HG03469 (cell line): ENCODE measurements around the gene HCFC1.

Experiments
- ATAC-seq: cut with Tn5 transposase; IDR thresholded peaks from one replicate; pipeline ENCODE4 v1.9.1; 2021; ENCODE audit warnings: mild to moderate bottlenecking, moderate library complexity, moderate number of reproducible peaks; ENCODE audit not compliant: unreplicated experiment

The HCFC1 gene

GRCh38 chrX:153944140-153944799 is 27.3 kb downstream of the HCFC1 start, which contains the start of gene RENBP:
TSS of gene RENBP (minus strand) at chrX:153944643. CDS start at chrX:153944610, 33 bp downstream.
- no peak for ATAC-seq

DNA sequence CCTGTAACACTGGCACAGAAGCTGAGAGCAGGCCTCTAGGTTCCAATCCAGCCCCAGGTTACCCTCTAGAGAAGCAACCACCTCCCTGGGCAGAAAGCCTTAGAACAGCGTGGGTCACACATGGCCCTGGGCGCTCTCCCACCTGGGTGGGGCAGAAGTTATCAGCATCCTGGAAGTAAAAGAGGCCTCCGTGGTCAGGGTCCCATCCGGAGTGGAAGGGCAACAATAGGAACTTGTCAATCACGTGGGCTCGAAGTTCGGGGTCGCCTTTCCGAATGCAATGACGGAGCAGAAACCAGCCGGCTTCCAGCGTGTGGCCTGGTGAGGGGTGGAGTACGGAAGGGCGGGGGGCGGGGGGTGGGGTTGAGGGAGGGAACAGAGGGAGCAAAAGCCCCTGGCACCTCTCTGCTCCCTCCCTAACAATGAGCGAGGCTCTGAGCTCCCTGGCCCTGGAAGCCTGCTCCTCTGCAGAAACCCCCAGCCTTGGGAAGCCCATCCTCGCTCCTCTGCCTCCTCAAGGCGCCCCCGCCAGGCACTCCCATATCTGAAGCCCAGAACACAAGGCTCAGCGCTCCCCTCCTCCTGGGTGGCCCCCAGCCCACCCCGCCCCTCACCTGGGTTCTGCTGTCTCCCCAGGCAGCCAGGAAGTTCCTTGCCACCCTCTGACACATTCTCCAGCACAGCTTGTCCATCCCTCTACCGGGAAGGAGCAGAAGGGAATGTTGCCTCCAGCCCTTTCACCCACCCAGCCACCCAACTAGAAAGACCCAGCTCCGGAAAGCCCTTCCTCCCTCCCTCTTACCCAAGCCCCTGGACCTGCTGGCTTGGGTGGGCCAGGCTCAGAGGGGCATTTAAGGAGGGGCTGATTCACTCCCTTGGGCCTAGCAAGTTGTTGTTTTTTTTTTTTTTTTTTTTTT is 30.0 kb downstream of the HCFC1 start:
- no peak for ATAC-seq

DNA sequence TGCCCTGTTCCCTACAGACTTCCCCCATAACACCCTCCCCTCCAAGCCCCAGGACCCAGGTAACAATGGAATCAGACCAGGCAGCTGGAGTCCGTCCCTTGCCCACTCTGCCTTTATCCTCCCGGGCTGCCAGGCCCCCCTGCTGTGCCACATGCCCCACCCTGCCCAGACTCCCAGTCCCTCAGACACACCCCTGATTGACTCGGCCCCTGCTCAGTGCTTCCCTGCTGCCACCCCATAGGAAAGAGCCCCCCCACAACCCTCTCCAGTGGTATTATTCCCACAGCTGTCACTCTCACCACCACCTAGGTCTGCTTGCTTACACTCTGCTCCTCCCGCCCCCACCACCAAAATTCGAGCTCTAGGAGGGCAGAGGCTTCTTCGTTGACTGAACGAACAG is 32.0 kb downstream of the HCFC1 start:
- no peak for ATAC-seq

DNA sequence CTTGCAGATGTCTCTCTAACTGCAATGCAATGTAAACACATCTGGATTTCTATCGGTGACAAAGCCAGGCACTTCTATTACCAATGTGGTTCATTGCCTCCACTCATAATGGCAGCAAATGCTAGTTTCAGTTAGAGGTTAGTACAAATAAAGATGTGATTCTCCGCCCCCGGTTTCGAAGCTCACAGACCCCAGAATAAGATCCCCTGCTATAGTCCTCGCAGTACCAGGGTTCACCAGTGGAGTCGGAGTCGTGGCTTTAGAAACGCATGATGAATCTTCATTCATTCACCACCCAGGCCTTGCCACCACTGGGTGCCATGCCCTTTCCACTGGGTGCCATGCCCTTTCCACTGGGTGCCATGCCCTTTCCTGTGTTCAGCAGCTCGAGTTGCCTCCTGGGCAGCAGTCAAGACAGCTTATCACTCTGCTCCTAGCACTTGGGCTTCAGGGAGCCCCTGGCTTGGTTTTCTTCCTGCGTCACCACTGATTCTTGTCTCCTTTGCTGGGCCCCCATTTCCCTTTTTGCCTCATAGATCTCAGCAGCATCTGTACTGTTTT is 33.3 kb downstream of the HCFC1 start:
- ATAC-seq, result no peak

- ATAC-seq, result no peak
Measured at GRCh38 chrX:153937056-153937455, 34.6 kb downstream of the HCFC1 start.

DNA sequence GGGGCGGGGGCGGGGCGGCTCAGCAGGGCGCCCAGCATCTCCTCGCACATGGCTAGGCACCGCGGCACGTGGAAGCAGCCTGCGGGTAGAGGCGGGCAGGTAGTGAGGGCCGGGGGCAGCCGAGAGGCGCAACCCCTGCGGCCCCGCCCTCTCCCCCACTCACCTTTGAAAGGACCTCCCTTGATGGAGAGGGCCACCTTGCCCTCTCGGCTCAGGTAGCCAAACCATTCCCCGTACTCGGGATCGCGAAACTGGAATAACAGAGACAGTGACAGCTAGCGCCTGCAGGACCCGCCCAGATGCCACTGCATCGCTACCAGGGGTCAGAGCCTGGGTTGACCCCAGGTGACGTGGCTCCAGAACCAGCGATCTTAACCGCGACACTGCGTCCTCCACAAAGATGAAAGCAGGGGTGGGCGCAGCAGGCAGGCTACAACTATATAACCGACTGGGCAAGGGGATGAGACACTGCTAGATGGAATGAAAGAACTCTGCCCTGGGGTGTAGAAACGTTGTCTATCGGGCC is 36.2 kb downstream of the HCFC1 start:
- no peak for ATAC-seq

DNA sequence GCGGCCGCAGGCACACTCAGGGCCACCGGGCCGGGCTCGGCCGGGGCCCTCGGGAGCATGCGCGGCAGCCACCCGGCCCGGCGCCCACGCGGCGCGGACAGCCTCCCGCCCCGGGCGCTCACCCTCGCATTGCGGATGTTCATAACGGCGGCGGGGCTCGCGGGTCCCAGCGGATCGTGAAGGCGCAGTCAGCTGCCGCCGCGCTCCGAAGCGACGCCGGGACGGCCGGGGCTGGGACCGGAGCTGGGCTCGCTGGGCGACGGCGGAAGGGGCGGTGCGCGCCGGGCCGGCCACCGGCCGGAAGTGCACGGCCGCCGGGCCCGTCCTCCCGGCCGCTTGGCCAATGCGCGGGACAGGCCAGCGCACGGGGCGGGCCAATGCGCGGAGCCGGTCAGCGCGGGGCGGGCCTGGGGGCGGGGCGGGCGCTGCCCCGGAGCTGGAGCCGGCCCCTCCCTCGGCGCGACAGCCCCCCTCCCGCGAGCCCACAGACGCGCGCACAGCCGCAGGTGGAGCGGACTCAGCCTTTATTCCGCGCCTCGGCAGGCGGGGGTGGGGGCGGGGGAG is 36.8 kb downstream of the HCFC1 start, which contains the start of gene NAA10:
Gene NAA10, minus strand, starts transcription at position 276 of the 564 bp plus-strand sequence. Its CDS starts 133 bp downstream, at position 143.
- no peak for ATAC-seq

- no peak for ATAC-seq
Measured at GRCh38 chrX:153934148-153934761, 37.4 kb downstream of the HCFC1 start.

DNA sequence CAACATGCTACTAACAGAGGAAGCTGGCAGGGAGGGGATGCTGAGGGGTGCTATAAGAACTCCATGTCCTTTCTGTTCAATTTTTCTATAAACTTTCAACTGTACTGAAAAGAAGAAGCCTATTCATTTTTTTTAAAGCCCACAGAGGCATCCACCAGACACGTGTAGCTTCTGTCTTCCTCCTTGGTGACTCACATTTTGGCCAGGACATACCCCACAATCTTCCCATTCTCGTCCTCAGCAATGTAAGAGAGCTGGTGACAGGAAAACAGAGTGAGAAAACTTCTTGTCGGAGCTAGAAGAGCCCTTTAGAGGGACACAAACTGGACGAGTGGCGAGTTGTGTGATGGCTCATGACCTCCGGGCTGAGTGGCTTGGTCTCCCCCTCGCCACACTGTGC is 37.9 kb downstream of the HCFC1 start:
- ATAC-seq, result no peak

DNA sequence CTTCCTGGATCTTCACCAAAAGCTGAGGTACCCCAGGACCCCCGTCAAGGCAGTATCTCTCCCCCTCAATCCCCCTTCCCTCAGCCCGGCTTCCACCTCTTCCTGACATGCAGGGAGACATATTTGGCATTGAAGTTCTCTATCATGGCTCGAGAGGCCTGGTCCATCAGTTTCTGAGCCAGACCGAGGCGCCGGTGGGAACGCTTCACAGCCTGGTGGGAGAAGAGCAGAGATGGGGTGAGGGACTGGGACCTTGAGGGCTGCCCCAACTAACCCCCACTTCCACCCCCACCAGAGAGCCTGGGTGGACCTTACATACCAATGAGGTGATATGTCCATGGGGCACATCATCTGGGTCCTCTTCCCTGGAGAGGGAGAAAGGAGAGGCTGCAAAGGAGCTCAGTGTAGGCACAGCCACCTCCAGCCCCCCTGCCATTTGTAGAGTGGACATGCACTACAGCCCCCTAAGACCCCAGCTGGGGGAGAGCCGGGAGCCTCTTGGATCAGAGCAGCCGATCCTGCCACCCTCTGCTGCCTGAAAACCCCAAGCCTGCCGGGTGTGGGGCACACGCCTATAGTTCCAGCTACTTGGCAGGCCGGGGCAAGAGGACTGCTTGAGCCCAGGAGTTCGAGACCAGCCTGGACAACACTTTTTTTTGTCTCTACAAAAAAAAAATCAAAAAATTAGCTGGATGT is 39.2 kb downstream of the HCFC1 start:
- ATAC-seq, result no peak

- no peak for ATAC-seq
Measured at GRCh38 chrX:153931748-153932147, 39.9 kb downstream of the HCFC1 start.

- ATAC-seq, result no peak
Measured at GRCh38 chrX:153931151-153931550, 40.5 kb downstream of the HCFC1 start.

DNA sequence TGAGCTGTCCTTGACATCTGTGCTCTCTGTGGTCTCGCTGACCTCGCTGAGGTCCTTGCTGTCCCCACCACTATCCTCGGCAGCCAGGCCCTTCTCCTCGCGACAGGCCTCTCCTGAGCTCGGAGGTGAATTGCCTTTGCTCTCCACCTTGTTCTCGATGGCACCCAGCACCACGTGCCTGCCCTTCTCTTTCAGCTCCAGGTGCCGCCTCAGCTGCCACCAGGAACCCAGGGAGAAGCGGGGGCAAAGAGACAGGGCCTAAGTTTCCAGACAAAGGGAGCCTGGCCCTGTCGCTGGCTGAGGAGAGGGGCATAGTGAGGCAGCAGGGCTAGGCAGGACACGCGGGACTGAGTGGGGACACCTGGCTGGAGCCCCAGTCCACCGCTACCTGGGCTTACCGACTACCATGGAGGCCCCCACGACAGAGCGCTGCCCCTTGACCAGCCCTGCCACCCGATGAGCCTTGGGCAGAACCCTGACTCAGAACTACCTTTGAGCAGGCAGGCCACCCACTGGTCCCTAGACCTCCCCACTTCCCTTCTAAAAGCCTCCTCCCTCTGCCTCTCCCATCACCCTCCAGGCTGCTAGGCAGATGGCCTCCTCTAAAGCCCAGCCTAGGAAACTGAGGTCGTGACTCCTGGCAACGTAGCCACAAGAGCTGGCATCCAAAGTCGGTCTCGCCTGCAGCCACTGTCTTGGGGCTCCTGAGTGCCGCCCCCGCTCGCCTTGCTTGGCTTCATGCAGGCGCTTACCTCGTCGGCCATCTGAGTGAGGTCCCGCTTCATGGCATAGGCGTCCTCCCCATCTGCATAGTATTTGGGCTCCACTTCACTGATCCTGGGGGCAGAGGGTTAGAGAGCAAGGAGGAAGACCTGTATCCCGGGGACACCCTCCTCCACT is 41.4 kb downstream of the HCFC1 start:
- ATAC-seq, result no peak

GRCh38 chrX:153929576-153929975 is 42.0 kb downstream of the HCFC1 start:
- no peak for ATAC-seq

- ATAC-seq, result no peak
Measured at GRCh38 chrX:153928846-153929245, 42.8 kb downstream of the HCFC1 start.

DNA sequence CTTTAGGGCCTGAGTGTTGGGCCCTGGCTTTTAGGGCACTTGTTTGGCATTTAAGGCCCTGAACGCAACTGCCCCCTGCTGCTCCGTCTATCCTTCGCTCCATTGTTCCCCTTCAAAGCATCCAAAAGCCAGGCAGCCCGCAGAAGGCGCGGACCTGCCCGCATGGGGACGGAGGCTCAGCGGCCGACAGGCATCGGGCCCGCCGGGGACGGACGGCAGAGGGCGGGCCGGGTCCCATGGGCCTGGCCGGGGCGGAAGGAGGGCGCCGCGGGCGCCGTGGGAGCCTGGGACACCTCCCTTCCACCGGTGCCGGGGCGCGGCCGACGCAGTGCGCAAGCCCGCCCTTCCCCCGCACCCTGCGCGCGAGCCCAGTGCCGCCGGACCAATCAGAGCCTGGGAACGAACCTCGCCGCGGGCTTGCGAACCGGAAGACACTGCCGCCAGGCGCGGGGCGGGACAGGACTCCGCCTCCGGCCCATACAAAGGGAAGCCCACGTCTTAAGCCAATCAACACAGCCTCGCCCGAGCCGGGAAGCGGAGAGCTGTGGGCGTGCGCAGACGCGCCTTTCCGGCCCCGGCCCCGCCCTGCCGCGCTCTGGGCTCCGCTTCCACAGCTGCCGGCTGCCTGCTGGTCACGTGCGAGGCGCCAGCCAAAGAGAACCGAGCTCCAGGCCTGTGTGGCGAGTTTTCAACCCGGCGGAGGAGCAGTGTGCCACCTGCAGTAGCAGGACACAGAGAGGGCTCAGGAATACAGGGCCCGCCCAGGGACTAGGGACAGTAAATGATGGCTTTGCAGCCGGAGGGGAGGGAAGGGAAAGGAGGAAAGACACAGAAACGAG is 43.5 kb downstream of the HCFC1 start:
- peak; percentile 66 for ATAC-seq

- ATAC-seq, result no peak
Measured at GRCh38 chrX:153927672-153927921, 44.0 kb downstream of the HCFC1 start.

- no peak for ATAC-seq
Measured at GRCh38 chrX:153926858-153927671, 44.6 kb downstream of the HCFC1 start.
